ENCODE measurements around the gene XAGE1A. TPM values are rescaled to one million over a fixed set of nuclear protein-coding genes. Genes with fewer than 3 reads are reported as not detected.
"Not testable (repeated sequence)": the region's sequence is repeated elsewhere in the genome, so short reads cannot be mapped to it uniquely, and the experiment has no call there.

The XAGE1A gene, protein sequence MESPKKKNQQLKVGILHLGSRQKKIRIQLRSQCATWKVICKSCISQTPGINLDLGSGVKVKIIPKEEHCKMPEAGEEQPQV
- total RNA-seq (2014; rRNA removed; shearing (Covaris generic)) (not detected in 2 replicates), polyA plus RNA-seq (2016; fragmentation: Nextera tagmentation; extraction: Ambion mirVana) (not detected in 2 replicates)
- long read RNA-seq = 0 reads

DNA sequence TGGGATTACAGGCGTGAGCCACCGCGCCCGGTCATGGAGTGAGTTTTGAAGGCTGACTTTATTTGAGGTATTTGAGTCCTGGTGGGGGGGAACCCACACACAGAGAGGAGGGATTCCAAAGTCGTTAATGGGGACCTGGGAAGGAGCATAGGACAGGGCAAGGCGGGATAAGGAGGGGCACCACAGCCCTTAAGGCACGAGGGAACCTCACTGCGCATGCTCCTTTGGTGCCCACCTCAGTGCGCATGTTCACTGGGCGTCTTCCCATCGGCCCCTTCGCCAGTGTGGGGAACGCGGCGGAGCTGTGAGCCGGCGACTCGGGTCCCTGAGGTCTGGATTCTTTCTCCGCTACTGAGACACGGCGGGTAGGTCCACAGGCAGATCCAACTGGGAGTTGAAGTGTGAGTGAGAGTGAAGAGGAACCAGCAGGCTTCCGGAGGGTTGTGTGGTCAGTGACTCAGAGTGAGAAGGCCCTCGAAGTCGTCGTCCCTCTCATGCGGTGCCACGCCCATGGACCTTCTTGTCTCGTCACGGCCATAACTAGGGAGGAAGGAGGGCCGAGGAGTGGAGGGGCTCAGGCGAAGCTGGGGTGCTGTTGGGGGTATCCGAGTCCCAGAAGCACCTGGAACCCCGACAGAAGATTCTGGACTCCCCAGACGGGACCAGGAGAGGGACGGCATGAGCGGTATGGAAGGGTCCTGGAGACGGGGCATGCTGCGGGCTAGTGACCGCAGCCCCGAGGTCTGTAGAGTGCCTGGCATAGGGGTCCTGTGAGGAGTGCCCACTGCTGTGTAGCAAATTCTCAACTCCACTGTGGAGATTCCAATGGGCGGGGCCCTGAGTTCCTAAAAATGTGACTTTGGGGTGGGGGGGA is at the start of gene XAGE1A:
Gene XAGE1A (plus strand): TSS at position 264 of the 874 bp plus-strand sequence. CDS start 1,554 bp downstream, outside the sequence.
- H3K4me3 Mint-ChIP-seq; H3K27me3 Mint-ChIP-seq (ENCODE audit: insufficient read depth, low read depth, poor library complexity); H3K4me1 Mint-ChIP-seq; H3K36me3 ChIP-seq (ENCODE audit: insufficient read depth); H3K4me2 ChIP-seq; H3F3A ChIP-seq (replicated peaks; ENCODE audit: low read depth); H3K27ac Mint-ChIP-seq; H3K27me3 ChIP-seq (ENCODE audit: insufficient read depth); H3K36me3 Mint-ChIP-seq (ENCODE audit: low read depth); H3K9me2 ChIP-seq (ENCODE audit: insufficient read depth); ATAC-seq; H3K9me3 Mint-ChIP-seq; H3K4me3 ChIP-seq; DNase-seq (ENCODE audit: low spot score); H2AFZ ChIP-seq; H3K79me2 ChIP-seq (replicated peaks; ENCODE audit: insufficient read depth); H4K20me1 ChIP-seq (replicated peaks; ENCODE audit: insufficient read depth); H3K27ac ChIP-seq (ENCODE audit: low read depth); H3K4me1 ChIP-seq (ENCODE audit: insufficient read depth): not testable (repeated sequence)

- H2AFZ ChIP-seq; H3K4me3 Mint-ChIP-seq; H3K27me3 Mint-ChIP-seq (ENCODE audit: insufficient read depth, low read depth, poor library complexity); H3K27me3 ChIP-seq (ENCODE audit: insufficient read depth); H4K20me1 ChIP-seq (replicated peaks; ENCODE audit: insufficient read depth); H3F3A ChIP-seq (replicated peaks; ENCODE audit: low read depth); H3K4me2 ChIP-seq; ATAC-seq; H3K27ac ChIP-seq (ENCODE audit: low read depth); H3K4me1 Mint-ChIP-seq; H3K36me3 Mint-ChIP-seq (ENCODE audit: low read depth); H3K27ac Mint-ChIP-seq; H3K36me3 ChIP-seq (ENCODE audit: insufficient read depth); DNase-seq (ENCODE audit: low spot score); H3K79me2 ChIP-seq (replicated peaks; ENCODE audit: insufficient read depth); H3K4me1 ChIP-seq (ENCODE audit: insufficient read depth); H3K9me2 ChIP-seq (ENCODE audit: insufficient read depth); H3K9me3 Mint-ChIP-seq; H3K4me3 ChIP-seq: not testable (repeated sequence)
Observed at GRCh38 chrX:52452031-52452430, 43.6 kb upstream of the XAGE1A start.

- not testable (repeated sequence) for H3K4me1 Mint-ChIP-seq; H3K9me3 Mint-ChIP-seq; H3K9me2 ChIP-seq (ENCODE audit: insufficient read depth)
Observed at GRCh38 chrX:52471301-52471700, 24.3 kb upstream of the XAGE1A start.

DNA sequence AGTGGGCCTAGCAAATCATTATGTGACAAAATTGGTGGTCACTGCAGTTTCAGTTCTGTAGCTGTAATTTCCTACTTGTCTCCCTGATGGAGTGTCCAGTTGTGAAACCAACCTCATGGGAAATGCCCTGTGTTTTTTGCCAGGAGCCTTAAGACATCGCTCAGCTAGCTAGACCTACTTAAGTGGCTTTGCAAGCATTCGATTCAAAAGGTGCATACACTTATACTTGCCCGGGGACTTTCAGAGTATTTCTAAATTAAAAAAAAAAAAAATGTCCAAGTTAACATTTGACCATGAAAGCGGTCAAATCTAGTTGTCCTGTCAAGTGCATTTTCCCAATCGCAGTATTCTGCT is 788 bp downstream of the XAGE1A start:
- H3K4me3 Mint-ChIP-seq; DNase-seq (ENCODE audit: low spot score); H3K27ac Mint-ChIP-seq; H3F3A ChIP-seq (replicated peaks; ENCODE audit: low read depth); H4K20me1 ChIP-seq (replicated peaks; ENCODE audit: insufficient read depth); H3K4me1 ChIP-seq (ENCODE audit: insufficient read depth); H3K79me2 ChIP-seq (replicated peaks; ENCODE audit: insufficient read depth); H3K27me3 ChIP-seq (ENCODE audit: insufficient read depth); H3K36me3 Mint-ChIP-seq (ENCODE audit: low read depth); H3K27ac ChIP-seq (ENCODE audit: low read depth); H2AFZ ChIP-seq; ATAC-seq; H3K4me1 Mint-ChIP-seq; H3K9me2 ChIP-seq (ENCODE audit: insufficient read depth); H3K4me3 ChIP-seq; H3K36me3 ChIP-seq (ENCODE audit: insufficient read depth); H3K4me2 ChIP-seq; H3K9me3 Mint-ChIP-seq; H3K27me3 Mint-ChIP-seq (ENCODE audit: insufficient read depth, low read depth, poor library complexity): not testable (repeated sequence)

More at GRCh38 chrX:52471301-52471700, 24.3 kb upstream of the XAGE1A start:
- H3K4me3 ChIP-seq; H3F3A ChIP-seq (replicated peaks; ENCODE audit: low read depth); H3K27ac Mint-ChIP-seq; DNase-seq (ENCODE audit: low spot score); H3K27me3 Mint-ChIP-seq (ENCODE audit: insufficient read depth, low read depth, poor library complexity); H3K79me2 ChIP-seq (replicated peaks; ENCODE audit: insufficient read depth); H4K20me1 ChIP-seq (replicated peaks; ENCODE audit: insufficient read depth); ATAC-seq; H3K36me3 ChIP-seq (ENCODE audit: insufficient read depth); H2AFZ ChIP-seq; H3K4me1 ChIP-seq (ENCODE audit: insufficient read depth); H3K4me2 ChIP-seq; H3K4me3 Mint-ChIP-seq; H3K27ac ChIP-seq (ENCODE audit: low read depth); H3K27me3 ChIP-seq (ENCODE audit: insufficient read depth); H3K36me3 Mint-ChIP-seq (ENCODE audit: low read depth): not testable (repeated sequence)

- not testable (repeated sequence) for H3K4me1 Mint-ChIP-seq; H2AFZ ChIP-seq; H3K9me2 ChIP-seq (ENCODE audit: insufficient read depth); H3K4me2 ChIP-seq; H3K4me3 Mint-ChIP-seq; DNase-seq (ENCODE audit: low spot score); H3K27me3 Mint-ChIP-seq (ENCODE audit: insufficient read depth, low read depth, poor library complexity); H3K27ac Mint-ChIP-seq; H3K79me2 ChIP-seq (replicated peaks; ENCODE audit: insufficient read depth); H3K4me1 ChIP-seq (ENCODE audit: insufficient read depth); H3F3A ChIP-seq (replicated peaks; ENCODE audit: low read depth); H3K36me3 ChIP-seq (ENCODE audit: insufficient read depth); H3K27ac ChIP-seq (ENCODE audit: low read depth); H3K4me3 ChIP-seq; H3K27me3 ChIP-seq (ENCODE audit: insufficient read depth); H4K20me1 ChIP-seq (replicated peaks; ENCODE audit: insufficient read depth); H3K9me3 Mint-ChIP-seq; H3K36me3 Mint-ChIP-seq (ENCODE audit: low read depth)
- ATAC-seq = peak; percentile 97
Observed at GRCh38 chrX:52501362-52501761, 5.8 kb downstream of the XAGE1A start.

Measured in GM23338 (cell line).